ENCODE data around the gene ATP2A3.

The ATP2A3 gene

GRCh38 chr17:3957735-3958599 is 6.3 kb downstream of the ATP2A3 start:
- TF ChIP-seq GLIS3 (CRISPR knock-in tag; IDR thresholded peaks at IDR 0.05) (no peak), TSHZ2 (CRISPR knock-in tag; IDR thresholded peaks at IDR 0.05) (no peak), ZFP30 (CRISPR knock-in tag; IDR thresholded peaks at IDR 0.05) (no peak), OSR1 (CRISPR knock-in tag; IDR thresholded peaks at IDR 0.05) (no peak), CREB5 (CRISPR knock-in tag; IDR thresholded peaks at IDR 0.05; ENCODE audit: low read depth) (no peak), RARB (CRISPR knock-in tag; IDR thresholded peaks at IDR 0.05) (no peak), TOX (CRISPR knock-in tag; IDR thresholded peaks at IDR 0.05; ENCODE audit: borderline replicate concordance) (no peak), ZNF565 (CRISPR knock-in tag; conservative IDR thresholded peaks at IDR 0.05; ENCODE audit: low read depth) (no peak), ZNF8 (CRISPR knock-in tag; IDR thresholded peaks at IDR 0.05) (no peak), PPARA (CRISPR knock-in tag; IDR thresholded peaks at IDR 0.05; ENCODE audit: borderline replicate concordance) (no peak), POU6F1 (CRISPR knock-in tag; IDR thresholded peaks at IDR 0.05; ENCODE audit: borderline replicate concordance, low read depth) (no peak), ISL1 (CRISPR knock-in tag; IDR thresholded peaks at IDR 0.05) (no peak), ESRRG (CRISPR knock-in tag; IDR thresholded peaks at IDR 0.05) (no peak), ZC3H10 (CRISPR knock-in tag; IDR thresholded peaks at IDR 0.05) (no peak), PATZ1 (CRISPR knock-in tag; IDR thresholded peaks at IDR 0.05; ENCODE audit: borderline replicate concordance) (no peak), CSDC2 (CRISPR knock-in tag; IDR thresholded peaks at IDR 0.05) (no peak), ARNTL (CRISPR knock-in tag; IDR thresholded peaks at IDR 0.05; ENCODE audit: borderline replicate concordance, low read depth) (no peak)
- no peak for ATAC-seq

GRCh38 chr17:3956983-3957382 is 7.3 kb downstream of the ATP2A3 start:
- TF ChIP-seq CSRNP3 (CRISPR knock-in tag; IDR thresholded peaks at IDR 0.05) = no peak
- TF ChIP-seq ZNF8 (CRISPR knock-in tag; IDR thresholded peaks at IDR 0.05) = no peak
- no peak for TF ChIP-seq TCF4 (CRISPR knock-in tag; IDR thresholded peaks at IDR 0.05; ENCODE audit: borderline replicate concordance)
- TF ChIP-seq ARNTL (CRISPR knock-in tag; IDR thresholded peaks at IDR 0.05; ENCODE audit: borderline replicate concordance, low read depth) = no peak
- TF ChIP-seq POU6F1 (CRISPR knock-in tag; IDR thresholded peaks at IDR 0.05; ENCODE audit: borderline replicate concordance, low read depth) = no peak
- TF ChIP-seq ESRRG (CRISPR knock-in tag; IDR thresholded peaks at IDR 0.05) = no peak
- no peak for TF ChIP-seq ZFP30 (CRISPR knock-in tag; IDR thresholded peaks at IDR 0.05)
- TF ChIP-seq ISL1 (CRISPR knock-in tag; IDR thresholded peaks at IDR 0.05) = no peak
- no peak for TF ChIP-seq TOX (CRISPR knock-in tag; IDR thresholded peaks at IDR 0.05; ENCODE audit: borderline replicate concordance)
- TF ChIP-seq ZC3H10 (CRISPR knock-in tag; IDR thresholded peaks at IDR 0.05) = no peak
- no peak for TF ChIP-seq ZNF565 (CRISPR knock-in tag; conservative IDR thresholded peaks at IDR 0.05; ENCODE audit: low read depth)
- TF ChIP-seq RARB (CRISPR knock-in tag; IDR thresholded peaks at IDR 0.05) = no peak
- no peak for ATAC-seq

All from SK-N-SH treated with all-trans-retinoic acid at 6 μM for 48 hours (cell line).